HepG2 (cell line): ENCODE data around the gene AGAP1. TPM values are rescaled to one million over a fixed set of nuclear protein-coding genes. Genes with fewer than 3 reads are reported as not detected.

Experiments
- BCLAF1 ChIP-seq: fragments of 450-650 bp; IDR thresholded peaks from 2 replicates; pipeline ENCODE4 v1.6.1; 2017; ENCODE audit warnings: mild to moderate bottlenecking
- FOXK2 ChIP-seq: fragments of 450-650 bp; IDR thresholded peaks from 2 replicates; pipeline ENCODE4 v1.6.1; 2016
- KDM5B ChIP-seq: sonication (generic); formaldehyde crosslinking; IDR thresholded peaks from 2 replicates; pipeline ENCODE4 v1.4.0; 2020; ENCODE audit warnings: missing genetic modification reagents, mild to moderate bottlenecking, borderline replicate concordance
- MBNL3 ChIP-seq: fragments of 250-450 bp; sonication (Bioruptor Pico); conservative IDR thresholded peaks from 2 replicates; pipeline ENCODE4 v1.8.0; 2022; ENCODE audit warnings: mild to moderate bottlenecking, inconsistent platforms
- MYNN ChIP-seq: sonication (generic); formaldehyde crosslinking; IDR thresholded peaks from 2 replicates; pipeline ENCODE4 v1.4.0; 2020; ENCODE audit warnings: mild to moderate bottlenecking, low read depth, missing genetic modification reagents
- NCOA1 ChIP-seq: sonication (generic); formaldehyde crosslinking; IDR thresholded peaks from 2 replicates; pipeline ENCODE4 v1.9.0; 2021; ENCODE audit warnings: missing genetic modification reagents
- RORA ChIP-seq: sonication (generic); formaldehyde crosslinking; IDR thresholded peaks from 2 replicates; pipeline ENCODE4 v1.5.0; 2020; ENCODE audit warnings: mild to moderate bottlenecking, missing genetic modification reagents, moderate library complexity
- SMAD1 ChIP-seq: sonication (generic); formaldehyde crosslinking; IDR thresholded peaks from 2 replicates; pipeline ENCODE4 v1.4.0; 2020; ENCODE audit warnings: missing genetic modification reagents, low read depth, mild to moderate bottlenecking, borderline replicate concordance
- YEATS2 ChIP-seq: sonication (generic); formaldehyde crosslinking; IDR thresholded peaks from 2 replicates; pipeline ENCODE4 v1.4.0; 2020; ENCODE audit warnings: missing genetic modification reagents, borderline replicate concordance
- ZBTB21 ChIP-seq: sonication (generic); formaldehyde crosslinking; IDR thresholded peaks from 2 replicates; pipeline ENCODE4 v1.4.0; 2020; ENCODE audit warnings: missing genetic modification reagents
- ZEB1 ChIP-seq: IDR thresholded peaks from 2 replicates; pipeline ENCODE4 v1.6.1; 2012; ENCODE audit warnings: mild to moderate bottlenecking, low read depth, inconsistent platforms; ENCODE audit not compliant: insufficient replicate concordance
- ZNF326 ChIP-seq: sonication (generic); formaldehyde crosslinking; IDR thresholded peaks from 2 replicates; pipeline ENCODE4 v1.4.0; 2020; ENCODE audit warnings: missing genetic modification reagents, borderline replicate concordance
- ZNF333 ChIP-seq: sonication (generic); formaldehyde crosslinking; IDR thresholded peaks from 2 replicates; pipeline ENCODE4 v1.4.0; 2020; ENCODE audit warnings: mild to moderate bottlenecking, missing genetic modification reagents, borderline replicate concordance
- ZNF577 ChIP-seq: sonication (generic); formaldehyde crosslinking; IDR thresholded peaks from 2 replicates; pipeline ENCODE4 v1.4.0; 2020; ENCODE audit warnings: mild to moderate bottlenecking, low read depth, missing genetic modification reagents, borderline replicate concordance
- ZNF704 ChIP-seq: sonication (generic); formaldehyde crosslinking; IDR thresholded peaks from 2 replicates; pipeline ENCODE4 v1.8.1; 2023; ENCODE audit warnings: mild to moderate bottlenecking, inconsistent platforms, moderate library complexity, missing genetic modification reagents, borderline replicate concordance
- polyA plus RNA-seq, 8 experiments: library from polyadenylated mRNA; depleted of rRNA in 3 of 8; stranded (reverse) in 7 of 8; unstranded in 1 of 8; fragments of >200 nt; fragmentation: Illumina TruSeq in 4 of 8; extraction: Trizol in 4 of 8; gene quantifications; 2 replicates each; pipeline versions ENCODE4 v1.2.1 to v1.2.3, GENCODE V29; 2011 to 2016; ENCODE audit warnings: low read depth in 4 of 8, missing spikeins in 1 of 8, mixed read lengths in 1 of 8; ENCODE audit not compliant: insufficient read depth in 1 of 8
- total RNA-seq, 5 experiments: library from RNA; depleted of rRNA; stranded (reverse); fragments of >200 nt; fragmentation: Illumina TruSeq; extraction: Trizol; gene quantifications; 2 replicates each; pipeline ENCODE4 v1.2.3, GENCODE V29; 2016; ENCODE audit warnings: low read depth in 1 of 5
- TF ChIP-seq, protein P1 (sequence below): sonication (generic); formaldehyde crosslinking; IDR thresholded peaks from 2 replicates; pipeline ENCODE4 v1.8.0; 2022; ENCODE audit warnings: mild to moderate bottlenecking, missing genetic modification reagents, borderline replicate concordance
- TF ChIP-seq, protein P2 (sequence below): sonication (generic); formaldehyde crosslinking; IDR thresholded peaks from 2 replicates; pipeline ENCODE4 v1.5.0; 2020; ENCODE audit warnings: missing genetic modification reagents, mild to moderate bottlenecking, borderline replicate concordance
- TF ChIP-seq, protein P3 (sequence below): IDR thresholded peaks from 2 replicates; pipeline ENCODE4 v1.6.1; 2016; ENCODE audit warnings: missing compliant biosample characterization, missing genetic modification reagents, borderline replicate concordance

AGAP1 gene
- total and polyA plus RNA-seq, 2 of the 13 experiments (the other 11 are each of a cell fraction or from before 2014, with no cell fraction given), result 21.2 to 32.7 TPM

DNA sequence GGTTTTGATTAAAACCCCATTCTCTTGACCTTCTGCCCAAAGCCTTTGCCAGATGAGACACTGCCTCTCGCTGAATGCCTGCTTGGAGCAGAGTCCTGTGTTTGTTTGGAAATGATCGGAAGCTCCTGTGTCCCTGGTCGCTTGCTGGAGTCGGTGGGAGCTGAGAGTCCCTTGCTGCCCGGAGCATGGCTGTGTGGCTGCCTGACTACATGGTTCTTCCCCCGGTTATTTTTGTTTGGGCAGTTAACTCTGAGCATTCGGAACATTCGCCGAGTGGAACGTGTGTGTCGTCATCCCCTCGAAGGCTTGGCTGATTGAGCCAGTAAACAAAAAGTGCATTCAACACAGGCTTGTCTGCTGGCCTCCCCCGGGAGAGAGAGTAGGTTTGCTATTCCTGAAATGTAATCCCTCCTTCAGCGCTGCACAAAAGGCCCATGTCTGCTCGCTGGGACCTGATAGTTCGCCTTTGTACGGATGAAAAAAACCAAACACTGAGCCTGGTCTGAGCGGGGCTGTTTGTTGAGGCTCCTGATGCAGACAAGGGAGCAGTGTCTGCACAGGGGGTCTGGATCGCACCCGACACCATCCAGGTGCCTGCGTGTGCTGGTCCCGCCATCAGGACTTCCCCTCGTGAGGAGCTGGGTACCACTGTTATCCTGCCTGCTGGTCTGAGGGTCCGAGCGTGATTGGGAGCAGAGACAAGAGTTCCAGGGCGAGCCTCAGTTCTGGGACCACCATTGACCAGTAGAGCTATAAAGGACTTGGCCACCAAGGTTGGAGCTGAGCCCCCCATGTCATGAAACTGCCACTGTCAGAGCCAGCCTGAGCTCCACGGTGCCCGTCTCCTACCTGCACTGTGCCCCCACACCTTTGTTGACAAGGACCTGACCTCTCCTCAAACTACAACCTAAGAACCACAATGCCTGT lies 83.8 kb downstream of the AGAP1 start (continued):
- TF ChIP-seq SMAD1 (CRISPR knock-in tag) (peak; percentile 41; the same call in 1 of the 2 replicates), KDM5B (CRISPR knock-in tag) (no peak), MBNL3 (no peak), BCLAF1 (no peak), ZNF704 (CRISPR knock-in tag) (no peak), NCOA1 (CRISPR knock-in tag) (no peak), ZNF326 (CRISPR knock-in tag) (no peak), ZNF577 (CRISPR knock-in tag) (no peak), YEATS2 (CRISPR knock-in tag) (0 out of 2 replicates have a peak, but pooled peaks have one; percentile 11), ZNF333 (CRISPR knock-in tag) (no peak), FOXK2 (no peak), RORA (CRISPR knock-in tag) (no peak), ZBTB21 (CRISPR knock-in tag) (no peak), ZEB1 (no peak), MYNN (CRISPR knock-in tag) (no peak)
- TF ChIP-seq, protein P1, sequence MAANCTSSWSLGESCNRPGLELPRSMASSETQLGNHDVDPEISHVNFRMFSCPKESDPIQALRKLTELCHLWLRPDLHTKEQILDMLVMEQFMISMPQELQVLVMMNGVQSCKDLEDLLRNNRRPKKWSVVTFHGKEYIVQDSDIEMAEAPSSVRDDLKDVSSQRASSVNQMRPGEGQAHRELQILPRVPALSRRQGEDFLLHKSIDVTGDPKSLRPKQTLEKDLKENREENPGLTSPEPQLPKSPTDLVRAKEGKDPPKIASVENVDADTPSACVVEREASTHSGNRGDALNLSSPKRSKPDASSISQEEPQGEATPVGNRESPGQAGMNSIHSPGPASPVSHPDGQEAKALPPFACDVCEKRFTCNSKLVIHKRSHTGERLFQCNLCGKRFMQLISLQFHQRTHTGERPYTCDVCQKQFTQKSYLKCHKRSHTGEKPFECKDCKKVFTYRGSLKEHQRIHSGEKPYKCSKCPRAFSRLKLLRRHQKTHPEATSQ (CRISPR knock-in tag), result no peak
- TF ChIP-seq, protein P2, sequence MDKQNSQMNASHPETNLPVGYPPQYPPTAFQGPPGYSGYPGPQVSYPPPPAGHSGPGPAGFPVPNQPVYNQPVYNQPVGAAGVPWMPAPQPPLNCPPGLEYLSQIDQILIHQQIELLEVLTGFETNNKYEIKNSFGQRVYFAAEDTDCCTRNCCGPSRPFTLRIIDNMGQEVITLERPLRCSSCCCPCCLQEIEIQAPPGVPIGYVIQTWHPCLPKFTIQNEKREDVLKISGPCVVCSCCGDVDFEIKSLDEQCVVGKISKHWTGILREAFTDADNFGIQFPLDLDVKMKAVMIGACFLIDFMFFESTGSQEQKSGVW (CRISPR knock-in tag), result no peak
- TF ChIP-seq, protein P3, sequence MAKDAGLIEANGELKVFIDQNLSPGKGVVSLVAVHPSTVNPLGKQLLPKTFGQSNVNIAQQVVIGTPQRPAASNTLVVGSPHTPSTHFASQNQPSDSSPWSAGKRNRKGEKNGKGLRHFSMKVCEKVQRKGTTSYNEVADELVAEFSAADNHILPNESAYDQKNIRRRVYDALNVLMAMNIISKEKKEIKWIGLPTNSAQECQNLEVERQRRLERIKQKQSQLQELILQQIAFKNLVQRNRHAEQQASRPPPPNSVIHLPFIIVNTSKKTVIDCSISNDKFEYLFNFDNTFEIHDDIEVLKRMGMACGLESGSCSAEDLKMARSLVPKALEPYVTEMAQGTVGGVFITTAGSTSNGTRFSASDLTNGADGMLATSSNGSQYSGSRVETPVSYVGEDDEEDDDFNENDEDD (CRISPR knock-in tag), result peak; percentile 26; the same call in 1 of the 2 replicates
